GM23338 (cell line): ENCODE measurements around the gene CFAP92.
A peak's percentile ranks its signal among the peaks of the same experiment; 100 is the strongest.

ENCODE experiments used
- CTCF ChIP-seq, 2 experiments: fragments of 200-600 bp in 1 of 2; sonication (generic) in 1 of 2; conservative IDR thresholded peaks; 2 replicates each; pipeline versions ENCODE4 v1.5.1 to v1.6.1; 2016 to 2017; ENCODE audit warnings: antibody characterized with exemption in 2 of 2, low read depth in 2 of 2, mild to moderate bottlenecking in 2 of 2, moderate library complexity in 1 of 2
- EZH2 ChIP-seq: fragments of 200-600 bp; sonication (generic); IDR thresholded peaks from one replicate; pipeline ENCODE4 v1.8.0; 2017; ENCODE audit warnings: antibody characterized with exemption, mild to moderate bottlenecking, low read depth; ENCODE audit not compliant: unreplicated experiment
- NANOG ChIP-seq: IDR thresholded peaks from 2 replicates; pipeline ENCODE4 v1.6.1; 2016; ENCODE audit warnings: antibody characterized with exemption, borderline replicate concordance
- ZNF114 ChIP-seq: fragments of 250-450 bp; sonication (Bioruptor Pico); IDR thresholded peaks from 2 replicates; pipeline ENCODE4 v1.5.0; 2020; ENCODE audit warnings: mild to moderate bottlenecking, moderate library complexity

- peak in 1 of 2 experiments; percentile 28; a peak in 2 of 4 replicates for TF ChIP-seq CTCF (conservative IDR thresholded peaks at IDR 0.05; ENCODE audit: low read depth in 2 of 2)
- TF ChIP-seq EZH2, result no peak
- no peak for TF ChIP-seq NANOG
- no peak for TF ChIP-seq ZNF114 (CRISPR knock-in tag)
Observed at GRCh38 chr3:129016356-129016719, 22.5 kb upstream of the CFAP92 start.
